CD14-positive monocyte (primary cell): ENCODE measurements around the gene GAK. TPM values are rescaled to one million over a fixed set of nuclear protein-coding genes. Genes with fewer than 3 reads are reported as not detected.
A peak's percentile ranks its signal among the peaks of the same experiment; 100 is the strongest.

ENCODE experiments used
- DNase-seq, 3 donors: peaks; one replicate each; pipeline ENCODE4 v3.0.0-alpha.2; 2011 to 2022
- H2AFZ ChIP-seq: 2 replicates; pipeline ENCODE4 v1.6.0; 2012; ENCODE audit warnings: mild to moderate bottlenecking, low read depth, low read length, inconsistent platforms; ENCODE audit not compliant: insufficient read depth, poor library complexity, severe bottlenecking
- H3K27ac ChIP-seq, 2 donors: 1 replicate in 1 of 2; 2 replicates in 1 of 2; pipeline ENCODE4 v1.5.1; 2012 to 2013; ENCODE audit warnings: low read length in 2 of 2, control low read depth in 1 of 2, inconsistent platforms in 1 of 2, low read depth in 1 of 2, mild to moderate bottlenecking in 1 of 2
- H3K27me3 ChIP-seq, 2 donors: one replicate each; pipeline versions ENCODE4 v1.6.0 to v1.6.1; 2011 to 2013; ENCODE audit warnings: low read length in 2 of 2; ENCODE audit not compliant: control insufficient read depth in 2 of 2, insufficient read depth in 2 of 2
- H3K36me3 ChIP-seq, 2 donors: replicated peaks in 1 of 2; 1 replicate in 1 of 2; 2 replicates in 1 of 2; pipeline versions ENCODE4 v1.5.1 to v1.6.1; 2012 to 2013; ENCODE audit warnings: low read length in 2 of 2, control low read depth in 1 of 2, inconsistent platforms in 1 of 2, mild to moderate bottlenecking in 1 of 2; ENCODE audit not compliant: insufficient read depth in 2 of 2, control insufficient read depth in 1 of 2
- H3K4me1 ChIP-seq, 2 donors: 1 replicate in 1 of 2; 2 replicates in 1 of 2; pipeline versions ENCODE4 v1.5.1 to v1.6.1; 2012 to 2013; ENCODE audit warnings: low read length in 2 of 2, control low read depth in 1 of 2, inconsistent platforms in 1 of 2, mild to moderate bottlenecking in 1 of 2, moderate library complexity in 1 of 2; ENCODE audit not compliant: insufficient read depth in 2 of 2, control insufficient read depth in 1 of 2
- H3K4me2 ChIP-seq: replicated peaks from 2 replicates; pipeline ENCODE3; 2012; ENCODE audit warnings: low read length, moderate library complexity, mild to moderate bottlenecking; ENCODE audit not compliant: poor library complexity, severe bottlenecking; ENCODE audit errors: extremely low read depth
- H3K4me3 ChIP-seq, 3 experiments: fragments of 200-600 bp in 1 of 3; sonication (generic) in 1 of 3; replicated peaks in 1 of 3; 1 replicate in 2 of 3; 2 replicates in 1 of 3; pipeline ENCODE4 v1.5.1; 2011 to 2013; ENCODE audit warnings: low read length in 3 of 3, mild to moderate bottlenecking in 3 of 3, control low read depth in 2 of 3, low read depth in 2 of 3, inconsistent platforms in 1 of 3, moderate library complexity in 1 of 3
- H3K79me2 ChIP-seq: 2 replicates; pipeline ENCODE4 v1.6.0; 2012; ENCODE audit warnings: mild to moderate bottlenecking, control low read depth, inconsistent platforms, low read length, moderate library complexity; ENCODE audit not compliant: insufficient read depth
- H3K9ac ChIP-seq: 2 replicates; pipeline ENCODE4 v1.6.0; 2017; ENCODE audit warnings: low read length, mild to moderate bottlenecking; ENCODE audit not compliant: insufficient read depth, poor library complexity, severe bottlenecking
- H3K9me3 ChIP-seq, 2 donors: replicated peaks in 1 of 2; 1 replicate in 1 of 2; 2 replicates in 1 of 2; pipeline versions ENCODE4 v1.5.1 to v1.6.1; 2012 to 2013; ENCODE audit warnings: low read length in 2 of 2, control low read depth in 1 of 2; ENCODE audit not compliant: control insufficient read depth in 1 of 2, insufficient read depth in 1 of 2
- H4K20me1 ChIP-seq: 2 replicates; pipeline ENCODE4 v1.6.0; 2012; ENCODE audit warnings: mild to moderate bottlenecking, low read length, control low read depth, moderate library complexity; ENCODE audit not compliant: insufficient read depth
- H3K27ac Mint-ChIP-seq, 7 donors: one replicate each; pipeline ENCODE4 v1.8.0; 2020; ENCODE audit warnings: mild to moderate bottlenecking in 7 of 7, mixed read lengths in 7 of 7, moderate library complexity in 6 of 7, inconsistent platforms in 2 of 7
- H3K27me3 Mint-ChIP-seq, 3 donors: one replicate each; pipeline ENCODE4 v1.8.0; 2021 to 2022; ENCODE audit warnings: low read depth in 3 of 3, mild to moderate bottlenecking in 3 of 3, mixed read lengths in 3 of 3, moderate library complexity in 3 of 3, inconsistent platforms in 1 of 3
- H3K36me3 Mint-ChIP-seq, 2 donors: one replicate each; pipeline ENCODE4 v1.8.0; 2020; ENCODE audit warnings: mixed read lengths in 2 of 2, inconsistent platforms in 1 of 2, mild to moderate bottlenecking in 1 of 2
- H3K4me1 Mint-ChIP-seq: one replicate; pipeline ENCODE4 v1.8.0; 2020; ENCODE audit warnings: mild to moderate bottlenecking, mixed read lengths
- H3K4me3 Mint-ChIP-seq, 2 donors: one replicate each; pipeline ENCODE4 v1.8.0; 2020; ENCODE audit warnings: mild to moderate bottlenecking in 2 of 2, mixed read lengths in 2 of 2, moderate library complexity in 1 of 2
- H3K9me3 Mint-ChIP-seq, 7 donors: one replicate each; pipeline ENCODE4 v1.8.0; 2020 to 2022; ENCODE audit warnings: mixed read lengths in 7 of 7, mild to moderate bottlenecking in 6 of 7, moderate library complexity in 6 of 7, inconsistent platforms in 2 of 7
- CTCF ChIP-seq: fragments of 200-600 bp; IDR thresholded peaks from one replicate; pipeline ENCODE4 v1.8.0; 2022; ENCODE audit warnings: antibody characterized with exemption, mild to moderate bottlenecking
- WGBS: methylation state at CpG from one replicate; pipeline ENCODE4 v1.1.5; 2013; ENCODE audit warnings: missing lambda C conversion rate; ENCODE audit not compliant: insufficient coverage; 5-methylcytosine and 5-hydroxymethylcytosine counted together
- intact Hi-C, 2 donors: fragments of 100-400 bp; cut with micrococcal nuclease; formaldehyde crosslinking; loops; one replicate each; pipeline versions ENCODE4 v1.15.0 to v1.15.1; 2023
- polyA plus RNA-seq, 3 donors: library from polyadenylated mRNA; depleted of rRNA in 1 of 3; unstranded in 2 of 3; stranded (reverse) in 1 of 3; fragments of 300-500 nt in 2 of 3; fragments of >200 nt in 1 of 3; fragmentation: Illumina TruSeq in 2 of 3; gene quantifications; 1 replicate in 2 of 3; 2 replicates in 1 of 3; pipeline ENCODE4 v1.2.3, GENCODE V29; 2012 to 2021

The GAK gene
- polyA plus RNA-seq, 3 donors, result 40.3 to 88.7 (median 54.9) TPM

GRCh38 chr4:845836-846251, 86.3 kb downstream of the GAK start:
- no peaks in the 10 kb centered on the region for H3K27me3 ChIP-seq
- DNase-seq, result no peak
- no peak for TF ChIP-seq CTCF
- peaks cover 18 to 38% of the 10 kb centered on the region in 2 donors for H3K36me3 ChIP-seq
- no peak overlapping the region for H3K4me2 ChIP-seq
- H3K9ac ChIP-seq, result no peak overlapping the region
- no peaks in the 10 kb centered on the region for H4K20me1 ChIP-seq
- no peaks in the 10 kb centered on the region for H3K4me1 ChIP-seq
- H3K27me3 Mint-ChIP-seq, result peaks cover 0 to 2% (median 0%) of the 10 kb centered on the region in 3 donors
- H3K9me3 ChIP-seq, result peaks cover 52 to 72% of the 10 kb centered on the region in 2 donors
- WGBS, result 96% methylated on average over 11 of the region's 14 CpGs
- H3K79me2 ChIP-seq, result no peaks in the 10 kb centered on the region
- no peaks in the 10 kb centered on the region for H3K4me1 Mint-ChIP-seq
- H2AFZ ChIP-seq, result no peak overlapping the region
- no peak overlapping the region for H3K4me3 ChIP-seq
- H3K4me3 Mint-ChIP-seq, result no peak overlapping the region
- H3K9me3 Mint-ChIP-seq, result peaks cover 50 to 72% (median 63%) of the 10 kb centered on the region in 7 donors
- intact Hi-C loops, result no loop called here
- H3K27ac ChIP-seq, result no peak overlapping the region
- H3K27ac Mint-ChIP-seq, result peak overlapping the region in 1 of 7 donors; percentile 63
- peaks cover 35 to 54% of the 10 kb centered on the region in 2 donors for H3K36me3 Mint-ChIP-seq

- TF ChIP-seq CTCF, result no peak
- Mint-ChIP-seq H3K27me3 (peaks cover 0 to 2% (median 0%) of the 10 kb centered on the region in 3 donors), H3K36me3 (peaks cover 31 to 49% of the 10 kb centered on the region in 2 donors), H3K9me3 (peaks cover 53 to 73% (median 65%) of the 10 kb centered on the region in 7 donors), H3K27ac (no peak overlapping the region), H3K4me1 (no peaks in the 10 kb centered on the region), H3K4me3 (no peak overlapping the region)
- Histone ChIP-seq H3K27ac (no peak overlapping the region), H3K4me1 (no peaks in the 10 kb centered on the region), H3K36me3 (peaks cover 12 to 34% of the 10 kb centered on the region in 2 donors), H3K4me2 (no peak overlapping the region), H3K79me2 (no peaks in the 10 kb centered on the region), H4K20me1 (no peaks in the 10 kb centered on the region), H3K4me3 (no peak overlapping the region), H3K9ac (no peak overlapping the region), H2AFZ (no peak overlapping the region), H3K9me3 (peaks cover 52 to 72% of the 10 kb centered on the region in 2 donors), H3K27me3 (no peaks in the 10 kb centered on the region)
- 92% methylated on average over 7 of the region's 9 CpGs for WGBS
- no peak for DNase-seq
- intact Hi-C loops, result no loop called here
These were observed 86.8 kb downstream of the GAK start for GRCh38 chr4:845233-845835.
